Urinary bladder (tissue), 4 donors: ENCODE data around the gene LSM10. TPM values are rescaled to one million over a fixed set of nuclear protein-coding genes. Genes with fewer than 3 reads are reported as not detected.

Experiments
- DNase-seq: peaks from one replicate; pipeline ENCODE4 v3.0.0-alpha.2; 2015; ENCODE audit errors: extremely low spot score
- H3K27ac ChIP-seq: one replicate; pipeline ENCODE4 v1.5.1; 2013; ENCODE audit warnings: low read depth, mild to moderate bottlenecking, moderate library complexity
- H3K36me3 ChIP-seq: one replicate; pipeline ENCODE4 v1.6.1; 2013; ENCODE audit warnings: mild to moderate bottlenecking, moderate library complexity; ENCODE audit not compliant: insufficient read depth
- H3K4me1 ChIP-seq: one replicate; pipeline ENCODE4 v1.6.1; 2013; ENCODE audit warnings: mild to moderate bottlenecking, moderate library complexity; ENCODE audit not compliant: insufficient read depth
- H3K4me3 ChIP-seq: one replicate; pipeline ENCODE4 v1.5.1; 2013; ENCODE audit warnings: low read depth, low read length
- WGBS: extraction: QIAGEN DNeasy Blood & Tissue Kit; methylation state at CpG from one replicate; pipeline ENCODE4 v1.1.7; 2013; 5-methylcytosine and 5-hydroxymethylcytosine counted together
- polyA plus RNA-seq: library from polyadenylated mRNA; stranded (reverse); fragments of 200-250 nt; gene quantifications from one replicate; pipeline ENCODE4 v1.2.3, GENCODE V29; 2013
- total RNA-seq: library from RNA; depleted of rRNA; stranded (reverse); fragments of >200 nt; gene quantifications from one replicate; pipeline ENCODE4 v1.2.3, GENCODE V29; 2014
- donor health status: healthy with polysubstance abuse.
- donor health status: healthy.

The LSM10 gene
- total and polyA plus RNA-seq, 2 donors: 4.1 to 78.9 TPM

GRCh38 chr1:36420836-36421317, 23.2 kb upstream of the LSM10 start:
- no peak overlapping the region for H3K4me3 ChIP-seq
- peak; percentile 49 for DNase-seq
- no peaks in the 10 kb centered on the region for H3K36me3 ChIP-seq
- no peaks in the 10 kb centered on the region for H3K4me1 ChIP-seq
- WGBS: 17% methylated on average over 13 of the region's 13 CpGs
- H3K27ac ChIP-seq: no peak overlapping the region

DNA sequence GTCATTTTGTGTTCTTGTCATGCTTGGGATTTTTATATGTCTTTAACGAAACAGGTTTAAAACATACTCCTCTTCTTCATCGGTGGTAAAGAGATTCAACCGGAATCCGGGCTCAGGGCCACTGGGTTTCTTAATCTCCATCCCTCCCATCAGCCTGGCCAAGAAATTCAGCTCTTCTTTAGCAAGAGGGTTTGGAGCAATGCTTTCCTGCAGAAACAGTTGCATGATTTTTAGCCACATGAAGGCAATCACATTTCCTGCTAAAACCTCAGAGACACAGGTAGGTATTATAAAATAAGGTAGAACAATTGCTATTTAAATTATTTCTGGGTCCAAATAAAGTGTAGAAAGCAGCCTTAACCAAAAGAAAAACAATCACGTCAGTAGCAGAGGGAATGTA, 22.7 kb upstream of the LSM10 start:
- Histone ChIP-seq H3K4me1 (no peaks in the 10 kb centered on the region), H3K4me3 (no peak overlapping the region), H3K27ac (no peak overlapping the region), H3K36me3 (no peaks in the 10 kb centered on the region)
- 16% methylated on average over 5 of the region's 5 CpGs for WGBS
- no peak for DNase-seq

- Histone ChIP-seq H3K27ac (no peak overlapping the region), H3K36me3 (no peaks in the 10 kb centered on the region), H3K4me3 (no peak overlapping the region), H3K4me1 (no peaks in the 10 kb centered on the region)
- 63% methylated on average over 4 of the region's 4 CpGs for WGBS
- no peak for DNase-seq
These were observed 21.9 kb upstream of the LSM10 start for GRCh38 chr1:36419569-36419968.

- H3K36me3 ChIP-seq: no peaks in the 10 kb centered on the region
- H3K4me3 ChIP-seq: no peak overlapping the region
- 79% methylated on average over 3 of the region's 3 CpGs for WGBS
- DNase-seq: no peak
- H3K4me1 ChIP-seq: no peaks in the 10 kb centered on the region
- H3K27ac ChIP-seq: no peak overlapping the region
These were observed 21.4 kb upstream of the LSM10 start for GRCh38 chr1:36419140-36419539.

GRCh38 chr1:36417931-36418330, 20.2 kb upstream of the LSM10 start:
- 89% methylated on average over 9 of the region's 9 CpGs for WGBS
- H3K36me3 ChIP-seq: no peaks in the 10 kb centered on the region
- DNase-seq: no peak
- H3K4me3 ChIP-seq: no peak overlapping the region
- H3K27ac ChIP-seq: no peak overlapping the region
- no peaks in the 10 kb centered on the region for H3K4me1 ChIP-seq

GRCh38 chr1:36415661-36416326, 18.1 kb upstream of the LSM10 start:
- 80% methylated on average over 15 of the region's 15 CpGs for WGBS
- DNase-seq: no peak
- no peak overlapping the region for H3K27ac ChIP-seq
- H3K4me3 ChIP-seq: no peak overlapping the region
- no peaks in the 10 kb centered on the region for H3K36me3 ChIP-seq
- H3K4me1 ChIP-seq: no peaks in the 10 kb centered on the region

DNA sequence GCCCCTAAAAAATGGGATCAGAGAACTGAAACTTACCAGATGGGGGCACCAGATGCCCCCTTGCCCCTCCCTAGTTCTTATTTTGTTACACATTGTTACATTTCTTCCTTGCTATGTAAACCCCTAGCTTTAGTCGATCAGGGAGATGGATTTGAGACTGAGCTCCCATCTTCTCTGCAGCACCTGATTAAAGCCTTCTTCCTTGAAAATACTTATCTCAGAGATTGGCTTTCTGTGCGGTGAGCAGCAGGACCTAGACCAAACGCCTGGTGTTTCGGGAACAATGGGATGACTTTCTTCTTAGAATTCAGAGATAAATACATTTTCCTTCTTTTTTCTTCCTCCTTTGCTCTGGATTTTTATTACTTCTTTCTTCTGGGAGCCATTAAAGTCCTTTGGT, 16.7 kb upstream of the LSM10 start:
- H3K27ac ChIP-seq: no peak overlapping the region
- DNase-seq: no peak
- WGBS: 88% methylated on average over 4 of the region's 4 CpGs
- no peaks in the 10 kb centered on the region for H3K36me3 ChIP-seq
- no peak overlapping the region for H3K4me3 ChIP-seq
- no peaks in the 10 kb centered on the region for H3K4me1 ChIP-seq

DNA sequence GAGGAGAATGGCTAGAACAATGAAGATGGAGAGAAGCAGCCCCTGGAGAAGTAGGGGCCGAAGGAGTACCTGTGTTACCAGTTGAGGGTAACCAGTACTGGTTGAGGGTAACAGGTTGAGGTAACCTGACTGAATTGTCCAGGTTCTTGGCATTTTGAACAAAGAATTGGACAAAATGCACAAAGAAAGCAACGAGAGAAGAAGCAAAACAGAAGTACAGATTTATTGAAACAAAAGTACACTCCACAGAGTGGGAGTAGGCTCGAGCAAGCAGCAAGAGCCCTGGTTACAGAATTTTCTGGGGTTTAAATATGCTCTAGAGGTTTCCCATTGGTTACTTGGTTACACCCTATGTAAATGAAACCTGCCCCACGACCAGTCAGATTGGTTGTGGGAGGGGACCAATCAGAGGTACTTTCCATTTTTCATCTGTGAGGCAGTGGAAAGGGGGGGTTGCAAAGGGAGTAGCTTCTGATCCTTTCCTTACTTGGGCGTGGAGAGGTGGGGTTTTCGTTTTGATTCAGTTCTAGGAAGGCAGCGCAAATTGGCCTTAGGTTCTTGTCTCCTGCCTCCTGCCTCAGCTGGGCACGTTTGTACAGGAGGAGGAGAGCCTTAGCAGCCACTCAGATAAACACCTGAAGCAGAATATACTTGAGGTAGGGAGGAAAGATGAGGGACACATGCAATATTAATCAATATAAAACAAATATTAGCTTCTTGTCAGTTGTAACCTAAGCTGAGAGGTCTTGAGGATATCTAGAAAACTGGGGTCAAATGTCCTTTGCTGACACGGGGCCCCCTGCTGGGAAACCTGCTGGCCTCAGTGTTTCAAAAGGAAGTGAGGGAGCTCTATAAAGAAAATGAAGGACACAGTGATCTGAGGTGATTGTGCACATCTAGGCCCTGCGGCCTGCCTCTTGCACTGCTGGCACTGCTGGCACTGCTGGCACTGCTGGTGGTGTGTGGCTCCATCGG, 14.3 kb upstream of the LSM10 start:
- Histone ChIP-seq H3K27ac (no peak overlapping the region), H3K4me3 (no peak overlapping the region), H3K36me3 (no peaks in the 10 kb centered on the region), H3K4me1 (no peaks in the 10 kb centered on the region)
- WGBS: 61% methylated on average over 11 of the region's 11 CpGs
- no peak for DNase-seq

GRCh38 chr1:36408479-36408878, 10.8 kb upstream of the LSM10 start:
- Histone ChIP-seq H3K27ac (no peak overlapping the region), H3K4me1 (no peaks in the 10 kb centered on the region), H3K36me3 (no peaks in the 10 kb centered on the region), H3K4me3 (no peak overlapping the region)
- 48% methylated on average over 2 of the region's 2 CpGs for WGBS
- DNase-seq: no peak

DNA sequence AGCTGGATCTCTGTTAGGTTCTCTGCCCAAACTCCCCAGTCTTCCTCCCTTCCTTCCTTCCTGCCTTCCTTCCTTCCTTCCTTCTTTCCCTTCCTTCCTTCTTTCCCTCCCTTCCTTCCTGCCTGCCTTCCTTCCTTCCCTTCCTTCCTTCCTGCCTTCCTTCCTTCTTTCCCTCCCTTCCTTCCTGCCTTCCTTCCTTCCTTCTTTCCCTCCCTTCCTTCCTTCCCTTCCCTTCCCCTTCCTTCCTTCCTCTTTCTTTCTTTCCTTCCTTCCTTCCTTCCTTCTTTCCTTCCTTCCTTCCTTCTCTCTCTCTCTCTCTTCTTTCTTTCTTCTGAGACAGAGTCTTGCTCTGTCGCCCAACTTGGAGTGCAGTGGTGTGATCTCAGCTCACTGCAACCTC, 8.7 kb upstream of the LSM10 start:
- Histone ChIP-seq H3K36me3 (no peaks in the 10 kb centered on the region), H3K4me1 (no peaks in the 10 kb centered on the region), H3K27ac (no peak overlapping the region), H3K4me3 (no peak overlapping the region)
- 85% methylated on average over 1 of the region's 1 CpG for WGBS
- no peak for DNase-seq

GRCh38 chr1:36402504-36402890, 4.8 kb upstream of the LSM10 start:
- no peak overlapping the region for H3K4me3 ChIP-seq
- H3K36me3 ChIP-seq: no peaks in the 10 kb centered on the region
- WGBS: 84% methylated on average over 4 of the region's 4 CpGs
- DNase-seq: no peak
- no peak overlapping the region for H3K27ac ChIP-seq
- no peaks in the 10 kb centered on the region for H3K4me1 ChIP-seq

GRCh38 chr1:36401602-36402503, 4.1 kb upstream of the LSM10 start:
- no peak overlapping the region for H3K4me3 ChIP-seq
- DNase-seq: no peak
- H3K27ac ChIP-seq: no peak overlapping the region
- no peaks in the 10 kb centered on the region for H3K4me1 ChIP-seq
- 89% methylated on average over 12 of the region's 12 CpGs for WGBS
- H3K36me3 ChIP-seq: no peaks in the 10 kb centered on the region

DNA sequence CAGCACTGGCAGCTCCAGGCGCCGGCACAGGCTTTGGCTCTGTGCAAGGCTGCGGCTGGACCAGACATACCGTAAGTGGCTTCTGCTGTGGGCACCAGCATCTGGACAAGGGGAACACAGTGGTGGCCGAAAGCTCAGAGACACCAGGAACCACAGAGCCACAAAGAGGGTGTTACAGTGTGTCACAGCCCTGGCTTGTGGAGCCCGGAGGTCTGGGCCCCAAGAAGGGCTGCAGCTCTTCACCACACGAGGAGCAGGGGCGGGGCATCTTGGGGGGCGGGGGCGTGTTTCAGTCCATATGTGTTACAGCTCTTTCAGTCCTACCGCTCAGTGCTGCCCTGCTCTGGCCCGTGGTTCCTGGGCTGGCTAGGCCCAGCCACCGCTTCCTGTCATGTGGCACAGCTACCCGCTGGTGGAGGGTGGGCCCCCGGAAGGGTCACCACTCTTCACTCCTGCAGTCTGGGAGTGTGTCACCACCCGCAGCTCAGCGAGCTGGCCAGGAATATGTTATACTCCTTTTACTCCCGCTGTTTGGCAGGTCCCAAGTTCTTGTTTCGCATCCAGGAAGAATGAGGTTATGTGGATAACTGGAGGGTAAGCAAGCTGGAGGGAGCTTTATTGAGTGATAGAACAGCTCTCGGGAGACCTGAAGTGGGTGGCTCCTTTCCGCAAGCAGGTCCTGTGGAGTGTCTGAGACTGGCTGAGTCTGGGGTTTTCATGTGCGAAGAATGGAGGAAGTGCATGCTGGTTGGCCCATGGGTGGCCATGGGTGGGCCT, 3.3 kb upstream of the LSM10 start:
- no peaks in the 10 kb centered on the region for H3K4me1 ChIP-seq
- no peak overlapping the region for H3K27ac ChIP-seq
- H3K4me3 ChIP-seq: no peak overlapping the region
- no peak for DNase-seq
- WGBS: 72% methylated on average over 22 of the region's 22 CpGs
- H3K36me3 ChIP-seq: no peaks in the 10 kb centered on the region
